Left kidney (tissue), 2 donors: ENCODE data around the gene MYO10. TPM values are rescaled to one million over a fixed set of nuclear protein-coding genes. Genes with fewer than 3 reads are reported as not detected.
"Not testable (repeated sequence)": the region's sequence is repeated elsewhere in the genome, so short reads cannot be mapped to it uniquely, and the experiment has no call there.

Source experiments
- DNase-seq: peaks from one replicate; pipeline ENCODE4 v3.0.0-alpha.2; 2013
- polyA plus RNA-seq: library from polyadenylated mRNA; unstranded; fragments of 120-200 nt; gene quantifications from one replicate; pipeline ENCODE4 v1.2.1, GENCODE V29; 2013; ENCODE audit not compliant: insufficient read length

MYO10 gene
- polyA plus RNA-seq, 1 donor = 43.8 TPM

- no peak for DNase-seq
Observed at GRCh38 chr5:16744164-16744880, 191.8 kb downstream of the MYO10 start.

GRCh38 chr5:16742938-16743337 lies 193.2 kb downstream of the MYO10 start:
- DNase-seq = no peak

- no peak for DNase-seq
Observed at GRCh38 chr5:16740811-16741392, 195.2 kb downstream of the MYO10 start.

DNA sequence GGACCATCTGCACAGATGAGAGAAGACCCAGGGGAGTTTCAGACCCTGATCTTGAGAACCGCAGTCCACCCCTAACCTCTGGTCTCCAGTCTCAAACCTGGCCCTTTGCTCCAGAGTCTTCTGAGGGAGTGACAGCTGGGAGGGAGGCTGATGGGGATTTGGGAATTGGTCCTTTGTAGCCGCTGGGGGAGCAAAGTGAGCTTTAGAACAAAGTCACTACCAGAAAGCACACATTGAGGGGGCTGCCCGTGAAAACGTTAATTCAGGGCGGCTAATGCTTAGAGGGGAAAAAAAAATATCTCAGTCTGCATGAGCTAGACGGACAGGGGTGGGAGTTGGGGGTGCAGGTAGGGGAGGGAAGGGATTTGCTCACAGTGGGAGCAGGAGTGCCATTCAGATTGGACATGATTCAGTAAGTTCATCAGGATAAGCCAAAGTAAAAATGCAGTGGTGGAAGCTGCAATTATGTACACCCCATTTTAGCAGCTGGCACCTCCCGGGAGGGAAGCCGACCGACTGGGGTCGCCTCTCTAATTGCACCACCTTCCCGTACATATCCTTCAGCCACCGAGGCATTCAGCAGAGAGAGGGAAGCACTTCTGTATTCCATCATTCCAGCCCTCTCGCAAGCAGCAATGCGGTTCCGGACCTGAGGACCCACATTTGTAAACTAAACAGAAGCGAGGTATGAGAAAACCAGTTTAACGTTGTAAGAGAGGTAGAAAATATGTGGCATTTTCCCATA lies 195.8 kb downstream of the MYO10 start:
- no peak for DNase-seq

DNA sequence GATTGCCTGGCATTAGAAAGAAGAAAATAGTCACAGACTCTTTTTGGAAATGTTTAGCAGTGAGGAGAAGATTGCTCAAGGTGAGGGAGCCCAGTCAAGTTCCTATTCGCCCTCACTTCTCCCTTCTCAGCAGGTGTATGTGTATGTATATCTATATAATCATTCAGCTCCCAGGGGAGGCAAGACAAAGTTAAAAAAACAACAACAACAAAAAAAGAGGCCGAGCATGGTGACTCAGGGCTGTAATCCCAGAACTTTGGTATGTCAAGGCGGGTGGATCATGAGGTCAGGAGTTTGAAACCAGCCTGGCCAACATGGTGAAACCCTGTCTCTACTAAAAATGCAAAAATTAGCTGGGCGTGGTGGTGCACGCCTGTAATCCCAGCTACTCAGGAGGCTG lies 197.7 kb downstream of the MYO10 start:
- not testable (repeated sequence) for DNase-seq

GRCh38 chr5:16737620-16738364 lies 198.3 kb downstream of the MYO10 start:
- no peak for DNase-seq

GRCh38 chr5:16737209-16737608 lies 198.9 kb downstream of the MYO10 start:
- no peak for DNase-seq

DNA sequence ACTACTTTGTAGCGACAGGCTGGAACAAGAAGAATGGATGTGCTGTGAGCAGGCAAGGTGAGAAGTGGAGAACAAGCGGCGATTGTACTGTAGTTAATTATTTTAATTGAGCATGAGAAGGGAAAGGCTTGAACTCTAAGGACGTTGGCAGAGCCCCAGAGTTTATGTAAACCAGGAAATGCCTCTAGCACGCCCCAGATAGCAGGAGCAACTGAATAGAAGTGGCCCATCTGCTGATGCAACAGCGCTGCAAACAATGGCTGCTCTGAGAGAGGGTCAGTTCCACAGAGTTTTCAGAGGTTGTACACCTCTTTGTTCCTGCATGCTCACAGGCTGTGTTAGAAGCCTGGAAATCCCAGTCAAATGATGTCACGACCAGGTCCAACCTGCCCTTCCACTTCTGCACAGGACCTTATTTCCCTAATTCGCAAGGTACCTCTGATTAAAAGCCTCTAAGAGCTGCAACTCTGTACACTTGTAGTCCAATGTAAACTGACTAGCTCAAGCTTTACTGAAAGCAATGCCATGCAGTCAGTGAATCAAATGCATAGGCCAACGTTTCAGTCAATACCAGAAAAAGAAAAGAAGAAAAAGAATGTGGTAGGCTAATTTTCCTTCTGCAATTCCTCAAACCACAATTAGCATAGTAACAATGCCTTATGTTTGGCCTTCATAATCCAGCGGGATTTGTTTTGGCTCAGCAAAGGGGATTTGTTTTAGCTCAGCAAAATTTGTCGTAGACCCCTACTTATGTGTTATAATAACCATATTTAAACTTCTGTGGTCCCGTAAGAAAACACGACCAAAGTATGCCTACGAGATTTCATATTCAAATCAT lies 199.7 kb downstream of the MYO10 start:
- DNase-seq = no peak

DNA sequence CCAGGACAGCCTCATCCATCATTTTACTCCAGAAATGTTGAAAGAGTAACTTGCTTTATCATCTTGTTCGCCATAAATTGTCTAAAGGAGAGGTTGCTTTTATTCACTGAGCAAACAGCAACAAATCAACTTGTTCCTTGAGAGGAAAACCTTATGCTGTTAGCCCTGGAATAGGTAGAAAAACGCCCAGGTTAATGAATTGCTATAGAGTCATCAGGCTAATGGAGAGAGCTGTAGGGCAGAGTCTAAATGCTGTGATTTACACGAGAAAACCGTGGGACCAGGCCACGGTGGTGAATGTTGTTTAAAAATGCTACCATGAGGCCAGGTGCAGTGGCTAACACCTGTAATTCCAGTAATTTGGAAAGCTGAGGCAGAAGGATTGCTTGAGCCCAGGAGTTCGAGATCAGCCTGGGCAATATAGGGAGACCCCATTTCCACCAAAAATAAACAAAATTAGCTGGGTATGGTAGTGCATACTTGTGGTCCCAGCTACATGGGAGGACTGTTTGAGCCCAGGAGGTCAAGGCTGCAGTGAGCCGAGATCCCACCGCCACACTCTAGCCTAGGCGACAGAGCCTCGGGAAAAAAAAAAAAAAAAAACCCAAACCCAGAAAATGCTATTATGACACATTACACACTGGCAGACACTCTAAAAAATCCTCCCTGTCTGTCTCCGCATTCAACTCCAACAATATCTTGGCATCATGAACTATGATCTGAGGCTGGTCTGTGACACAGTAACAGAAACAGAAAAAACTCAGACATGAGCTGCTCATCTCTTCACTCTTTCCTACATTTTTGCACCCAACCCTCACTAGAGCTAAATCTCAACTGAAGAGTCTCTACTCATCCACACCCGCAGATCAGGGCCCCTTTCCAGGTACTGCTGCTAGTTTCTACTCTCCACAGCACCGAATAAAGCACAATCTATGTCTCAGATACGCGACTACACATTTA lies 200.7 kb downstream of the MYO10 start:
- no peak for DNase-seq

GRCh38 chr5:16733331-16734006 lies 202.6 kb downstream of the MYO10 start:
- no peak for DNase-seq

GRCh38 chr5:16732356-16732755 lies 203.7 kb downstream of the MYO10 start:
- DNase-seq = no peak

DNA sequence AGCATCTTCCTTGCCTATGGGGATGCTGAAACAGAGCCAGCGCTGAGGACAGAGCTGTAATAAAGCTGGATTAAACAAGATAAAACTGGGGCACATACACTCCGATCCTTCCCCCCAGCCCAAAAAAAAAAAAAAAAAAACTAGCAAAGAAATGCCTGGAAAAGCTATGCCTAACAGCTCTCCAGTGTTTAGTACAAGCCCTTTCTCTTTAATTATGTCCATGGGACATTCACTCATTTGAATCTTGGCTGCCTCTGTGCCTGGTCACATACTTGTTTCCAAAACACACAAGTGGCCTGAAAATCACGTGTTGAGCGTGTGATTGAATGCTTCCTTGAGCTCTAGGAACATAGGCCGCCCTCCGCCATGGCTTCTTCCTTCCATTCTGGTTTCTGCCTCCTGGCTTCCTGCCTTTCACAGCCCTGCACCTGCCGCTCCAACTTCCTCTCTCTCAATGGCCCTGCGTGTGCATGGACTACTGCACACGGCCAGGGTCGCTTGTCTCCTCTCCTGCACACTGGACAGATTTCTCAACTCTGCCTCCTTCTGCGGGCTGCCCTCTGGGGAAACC lies 208.2 kb downstream of the MYO10 start:
- no peak for DNase-seq

DNA sequence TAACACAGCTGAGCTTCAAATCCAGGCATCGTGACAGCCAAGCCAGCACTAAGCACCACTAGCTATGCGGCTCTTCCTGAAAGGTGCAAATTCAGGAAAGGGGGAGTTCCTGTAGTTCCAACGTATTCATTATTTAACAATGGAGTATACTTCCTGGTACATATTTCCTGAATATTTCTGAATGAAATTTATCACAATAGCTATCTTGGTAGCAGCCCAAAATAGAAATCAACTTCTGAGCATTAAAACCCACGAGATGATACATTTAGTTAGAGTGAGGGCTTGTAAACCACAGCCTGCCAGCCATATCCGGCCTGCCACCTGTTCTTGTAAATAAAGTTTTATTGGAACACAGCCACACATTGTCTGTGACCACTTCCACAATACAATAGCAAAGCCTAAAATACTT lies 209.5 kb downstream of the MYO10 start:
- no peak for DNase-seq

DNA sequence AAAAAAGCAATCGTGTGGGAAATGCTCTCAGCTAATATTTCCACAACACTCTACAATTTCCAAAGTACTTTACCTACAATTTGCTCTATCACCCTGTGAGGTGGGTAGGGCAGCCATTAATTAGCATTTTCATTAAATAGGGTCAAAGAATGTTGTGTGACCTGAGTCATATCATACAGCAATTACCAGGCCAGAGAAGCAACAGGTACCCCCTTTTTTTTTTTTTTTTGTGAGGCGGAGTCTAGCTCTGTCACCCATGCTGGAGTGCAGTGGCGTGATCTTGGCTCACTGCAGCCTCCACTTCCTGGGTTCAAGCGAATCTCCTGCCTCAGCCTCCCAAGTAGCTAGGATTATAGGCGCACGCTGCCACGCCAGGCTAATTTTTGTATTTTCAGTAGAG lies 210.5 kb downstream of the MYO10 start:
- DNase-seq = no peak

- no peak for DNase-seq
Observed at GRCh38 chr5:16723821-16724220, 212.3 kb downstream of the MYO10 start.

DNA sequence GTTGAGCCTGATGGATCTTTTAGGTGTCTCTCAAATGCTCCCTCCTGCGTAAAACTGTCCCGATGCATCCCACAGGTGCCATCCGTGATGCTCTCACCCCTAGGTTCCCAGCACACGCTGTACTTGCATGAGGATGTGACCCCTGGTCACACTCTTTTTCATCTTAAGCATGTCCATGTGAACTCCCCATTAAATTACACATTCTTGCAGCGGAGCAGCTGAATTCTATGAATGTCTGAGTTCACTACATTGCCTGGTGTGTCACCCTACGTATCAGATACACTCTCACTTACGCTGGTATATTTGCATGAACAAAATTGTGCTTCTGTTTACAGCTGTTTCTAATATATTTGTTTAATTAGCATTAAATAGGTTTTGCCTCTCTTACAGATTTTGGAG lies 214.0 kb downstream of the MYO10 start:
- no peak for DNase-seq

DNA sequence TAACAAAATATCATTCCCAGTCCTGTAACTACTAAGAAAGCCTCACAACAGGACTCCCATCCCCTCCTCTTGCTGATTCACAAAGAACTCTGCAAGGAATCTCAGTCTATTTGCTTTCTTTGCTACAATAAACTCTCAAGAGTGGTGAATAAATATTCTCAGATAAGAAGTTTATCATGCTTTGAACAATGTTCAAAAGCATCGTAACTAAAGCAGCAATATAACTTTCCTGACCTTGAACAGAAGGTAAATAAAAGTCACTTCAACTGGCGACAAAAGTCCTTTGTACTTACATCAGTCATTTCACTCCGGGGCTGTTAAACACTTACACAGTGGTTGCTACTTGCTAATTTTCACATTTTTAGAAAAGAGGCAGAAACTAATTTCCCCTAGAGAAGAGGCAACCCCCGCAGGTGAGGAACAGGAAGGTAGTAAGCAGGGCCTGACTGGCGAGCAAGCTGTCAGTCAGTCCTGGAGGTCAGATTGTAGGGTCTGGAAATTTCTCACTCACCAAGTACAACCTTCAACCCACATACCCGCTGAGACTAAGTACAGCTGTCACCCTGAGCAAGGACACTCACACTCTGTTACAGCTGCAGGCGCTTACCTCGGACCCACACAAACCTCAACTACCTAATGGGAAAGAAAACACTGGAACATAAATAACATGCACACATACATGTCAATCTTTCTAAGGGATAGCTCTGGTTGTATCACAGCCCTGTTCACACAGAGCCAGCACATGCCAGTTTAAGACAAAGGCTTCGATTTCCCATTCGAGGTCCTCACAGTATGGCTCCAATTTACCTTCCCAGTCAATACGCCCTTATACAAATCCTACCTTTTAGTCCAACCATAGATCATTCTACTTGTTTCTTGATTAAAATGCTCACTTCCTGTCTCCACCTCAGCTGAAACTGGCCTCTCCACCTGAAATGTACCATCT lies 214.7 kb downstream of the MYO10 start:
- no peak for DNase-seq

DNA sequence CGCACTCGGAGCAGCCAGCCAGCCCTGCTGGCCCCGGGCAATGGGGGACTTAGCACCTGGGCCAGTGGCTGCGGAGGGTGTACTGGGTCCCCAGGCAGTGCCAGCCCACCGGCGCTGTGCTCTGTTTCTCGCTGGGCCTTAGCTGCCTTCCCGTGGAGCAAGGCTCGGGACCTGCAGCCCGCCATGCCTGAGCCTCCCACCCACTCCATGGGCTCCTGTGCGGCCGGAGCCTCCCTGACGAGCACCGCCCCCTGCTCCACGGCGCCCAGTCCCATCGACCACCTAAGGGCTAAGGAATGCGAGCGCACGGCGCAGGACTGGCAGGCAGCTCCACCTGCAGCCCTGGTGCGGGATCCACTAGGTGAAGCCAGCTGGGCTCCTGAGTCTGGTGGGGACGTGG lies 218.1 kb downstream of the MYO10 start:
- DNase-seq = not testable (repeated sequence)
